ENCODE measurements around the gene ABCD3. TPM values are rescaled to one million over a fixed set of nuclear protein-coding genes. Genes with fewer than 3 reads are reported as not detected.

Gene ABCD3
- total and polyA plus RNA-seq, 2 of the 8 experiments (the other 6 are each of a cell fraction or from before 2014, with no cell fraction given): 6.6 to 29.4 TPM

- FAIRE-seq: no peak
- H3K27ac ChIP-seq (ENCODE audit: low read depth, low read length): no peak overlapping the region
Measured at GRCh38 chr1:94528826-94529225, 110.6 kb downstream of the ABCD3 start.

More at GRCh38 chr1:94528826-94529225, 110.6 kb downstream of the ABCD3 start:
- Histone ChIP-seq H2BK15ac (ENCODE audit: low read length) (no peak overlapping the region), H3K4me3 (ENCODE audit: extremely low read depth in 1 of 4, insufficient read depth in 2 of 4, low read depth in 3 of 4, low read length in 4 of 4) (no peak overlapping the region), H2BK5ac (ENCODE audit: low read depth, low read length) (no peak overlapping the region), H3K23me2 (ENCODE audit: low read depth, low read length) (no peaks in the 10 kb centered on the region), H3K4me1 (replicated peaks in 1 of 4; ENCODE audit: control insufficient read depth in 3 of 4, insufficient read depth in 4 of 4, low read length in 3 of 4) (peaks cover 0 to 7% (median 3%) of the 10 kb centered on the region in 4 experiments; a peak in 3 of 7 replicates), H4K20me1 (replicated peaks in 1 of 2; ENCODE audit: control insufficient read depth in 1 of 2, insufficient read depth in 2 of 2, low read length in 2 of 2) (no peaks in the 10 kb centered on the region), H3K14ac (ENCODE audit: insufficient read length) (no peak overlapping the region), H3K79me2 (ENCODE audit: control insufficient read depth in 1 of 2, insufficient read depth in 2 of 2, low read length in 2 of 2) (no peaks in the 10 kb centered on the region), H3K9me3 (ENCODE audit: insufficient read depth in 2 of 2, low read depth in 1 of 2, low read length in 1 of 2) (no peaks in the 10 kb centered on the region), H3K23ac (ENCODE audit: insufficient read length) (no peak overlapping the region), H2BK20ac (ENCODE audit: low read length) (no peak overlapping the region), H3K18ac (ENCODE audit: extremely low read depth, low read length) (no peak overlapping the region), H3K4ac (replicated peaks; ENCODE audit: insufficient read length, low read depth, low read length) (no peak overlapping the region), H2AFZ (ENCODE audit: low read length) (no peak overlapping the region), H4K5ac (ENCODE audit: insufficient read length, low read depth, low read length) (no peak overlapping the region), H2BK12ac (ENCODE audit: low read depth, low read length) (no peak overlapping the region), H3K9ac (replicated peaks in 1 of 4; ENCODE audit: extremely low read depth in 1 of 4, low read depth in 3 of 4, low read length in 3 of 4) (no peak overlapping the region), H3K36me3 (ENCODE audit: control insufficient read depth in 2 of 4, insufficient read depth in 4 of 4, low read length in 3 of 4) (peaks cover 0 to 19% (median 8%) of the 10 kb centered on the region in 4 experiments; a peak in 4 of 8 replicates), H3K27me3 (replicated peaks in 1 of 4; ENCODE audit: control insufficient read depth in 3 of 4, extremely low read depth in 1 of 4, insufficient read depth in 3 of 4, low read length in 3 of 4) (no peaks in the 10 kb centered on the region), H3K79me1 (ENCODE audit: low read depth, low read length) (no peaks in the 10 kb centered on the region; the same call in 1 of the 2 replicates), H4K91ac (replicated peaks; ENCODE audit: insufficient read length, low read length) (no peak overlapping the region), H2BK120ac (replicated peaks; ENCODE audit: low read depth, low read length) (no peak overlapping the region), H3K56ac (replicated peaks; ENCODE audit: insufficient read length, low read depth, low read length) (no peak overlapping the region), H3K4me2 (ENCODE audit: insufficient read depth in 1 of 2, low read depth in 2 of 2, low read length in 2 of 2) (no peak overlapping the region), H2AK5ac (ENCODE audit: low read depth, low read length) (no peak overlapping the region), H4K8ac (ENCODE audit: extremely low read depth, insufficient read depth, low read length) (no peak overlapping the region)
- no peak for DNase-seq (ENCODE audit: low read depth in 1 of 2, low spot score in 2 of 2)
- ChIA-PET POLR2A (ENCODE audit: partially characterized antibody) (interaction anchor here (0.9 to 4.2 kb wide), 3 partner anchors 13 to 80 kb away, joined by 3 to 24 read pairs (median 3); partner anchors contain the start of gene F3), CTCF (ENCODE audit: partially characterized antibody) (interaction anchor here (0.7 to 15.1 kb wide), 14 partner anchors 9 to 326 kb away, joined by 3 to 212 read pairs (median 5); partner anchors contain the start of gene F3)
- WGBS, 2 experiments (ENCODE audit: extremely low coverage in 1 of 2, insufficient coverage in 1 of 2, insufficient read length in 1 of 2, insufficient replicate concordance in 2 of 2, low coverage in 1 of 2, low lambda C conversion rate in 2 of 2, missing lambda C conversion rate in 1 of 2): 91% methylated on average over 5 of the region's 5 CpGs; no CpG with 5 or more reads in 1 of the 2 experiments
- TF ChIP-seq USF2 (IDR thresholded peaks at IDR 0.05; ENCODE audit: low read length) (no peak), TAF7 (optimal IDR thresholded peaks at IDR 0.05; ENCODE audit: borderline replicate concordance, low read depth, low read length) (no peak), CHD2 (IDR thresholded peaks at IDR 0.05; ENCODE audit: low read length) (no peak), MAFK (IDR thresholded peaks at IDR 0.05; ENCODE audit: low read depth, low read length) (no peak), TBP (IDR thresholded peaks at IDR 0.05; ENCODE audit: low read depth, low read length) (no peak), HDAC2 (IDR thresholded peaks at IDR 0.05; ENCODE audit: borderline replicate concordance in 1 of 2, low read depth in 2 of 2, low read length in 2 of 2) (no peak), POU5F1 (IDR thresholded peaks at IDR 0.05; ENCODE audit: low read depth, low read length) (no peak)
